A549 (cell line): Measurements from ENCODE around the gene RNF133. TPM values are rescaled to one million over a fixed set of nuclear protein-coding genes. Genes with fewer than 3 reads are reported as not detected.
"Not testable (repeated sequence)": the region's sequence is repeated elsewhere in the genome, so short reads cannot be mapped to it uniquely, and the experiment has no call there.

Experiments
- ATAC-seq, 2 experiments: fragments of 200-7000 bp in 1 of 2; fragments of >200 bp in 1 of 2; cut with Nextera tagmentation in 1 of 2; cut with Tn5 transposase in 1 of 2; 3 replicates each; pipeline versions ENCODE4 v1.8.0 to v1.9.1; 2018 to 2020; ENCODE audit warnings: mild to moderate bottlenecking in 1 of 2, moderate library complexity in 1 of 2
- CTCF ChIA-PET: fragments of 300-600 bp; sonication (Branson Sonifier 250); formaldehyde crosslinking; extraction: SDS; loops from one replicate; lab custom pipeline; 2021; ENCODE audit warnings: antibody characterized with exemption, inconsistent platforms; lab: Yijun Ruan, JAX
- POLR2A ChIA-PET: fragments of 350-600 bp; formaldehyde crosslinking; extraction: SDS; loops from one replicate; lab custom pipeline; 2021; ENCODE audit warnings: antibody characterized with exemption, inconsistent platforms; lab: Yijun Ruan, JAX
- DNase-seq, 2 experiments: peaks; one replicate each; pipeline versions ENCODE4 v3.0.0 to v3.0.0-alpha.2; 2011 to 2016; ENCODE audit warnings: low read depth in 1 of 2, low spot score in 1 of 2
- FAIRE-seq: peaks from 2 replicates; lab custom pipeline; 2011; peaks lifted over from hg19 to GRCh38; lab: Jason Lieb, UNC
- H3K27ac ChIP-seq, 2 experiments: fragments of >200 bp; sonication (Bioruptor Twin); formaldehyde crosslinking; 3 replicates each; pipeline ENCODE4 v1.5.1; 2016 to 2017
- H3K4me1 ChIP-seq: fragments of >200 bp; sonication (Bioruptor Twin); formaldehyde crosslinking; 3 replicates; pipeline ENCODE4 v1.6.1; 2016
- H3K4me2 ChIP-seq: fragments of >200 bp; sonication (Bioruptor Twin); formaldehyde crosslinking; 3 replicates; pipeline ENCODE4 v1.6.1; 2016
- H3K4me3 ChIP-seq: fragments of >200 bp; sonication (Bioruptor Twin); formaldehyde crosslinking; 3 replicates; pipeline ENCODE4 v1.5.1; 2016
- H3K9me3 ChIP-seq: fragments of >200 bp; sonication (Bioruptor Twin); formaldehyde crosslinking; 3 replicates; pipeline ENCODE4 v1.6.1; 2016
- BHLHE40 ChIP-seq: IDR thresholded peaks from 2 replicates; pipeline ENCODE4 v1.6.1; 2012; ENCODE audit warnings: low read depth, low read length, inconsistent platforms
- CBX2 ChIP-seq: fragments of 200-600 bp; sonication (generic); IDR thresholded peaks from 2 replicates; pipeline ENCODE4 v1.6.1; 2016; ENCODE audit warnings: low read depth, mild to moderate bottlenecking, borderline replicate concordance
- CHD2 ChIP-seq: fragments of 150-350 bp; IDR thresholded peaks from 2 replicates; pipeline ENCODE4 v1.6.1; 2014; ENCODE audit warnings: low read length; ENCODE audit not compliant: partially characterized antibody
- CTCF ChIP-seq: fragments of >200 bp; sonication (Bioruptor Twin); formaldehyde crosslinking; IDR thresholded peaks from 3 replicates; pipeline ENCODE4 v1.5.1; 2016
- FOSL2 ChIP-seq, 2 experiments: fragments of 450-650 bp in 1 of 2; fragments of >200 bp in 1 of 2; sonication (Bioruptor Twin) in 1 of 2; formaldehyde crosslinking; IDR thresholded peaks; 2 replicates each; pipeline versions ENCODE4 v1.5.0 to v1.6.1; 2016 to 2020; ENCODE audit warnings: mild to moderate bottlenecking in 1 of 2, moderate library complexity in 1 of 2
- JUN ChIP-seq, 2 experiments: fragments of >200 bp; sonication (Bioruptor Twin); formaldehyde crosslinking; IDR thresholded peaks; 2 replicates in 1 of 2; 3 replicates in 1 of 2; pipeline ENCODE4 v1.6.1; 2016 to 2017
- MYC ChIP-seq: IDR thresholded peaks from 2 replicates; pipeline ENCODE4 v1.6.1; 2012; ENCODE audit warnings: mild to moderate bottlenecking, inconsistent platforms, low read length, improper control_type of control experiment, borderline replicate concordance
- NFE2L2 ChIP-seq: fragments of 150-350 bp; conservative IDR thresholded peaks from 2 replicates; pipeline ENCODE4 v1.6.1; 2014; ENCODE audit warnings: low read length
- NPAS2 ChIP-seq: fragments of 250-450 bp; sonication (Bioruptor Pico); IDR thresholded peaks from 2 replicates; pipeline ENCODE4 v1.8.0; 2022; ENCODE audit warnings: mild to moderate bottlenecking, moderate library complexity, borderline replicate concordance
- PBX3 ChIP-seq: IDR thresholded peaks from 2 replicates; pipeline ENCODE4 v1.6.1; 2012
- PHF8 ChIP-seq: fragments of 200-600 bp; sonication (generic); IDR thresholded peaks from 2 replicates; pipeline ENCODE4 v1.6.1; 2016; ENCODE audit warnings: low read depth, mild to moderate bottlenecking, antibody characterized with exemption, moderate library complexity, borderline replicate concordance
- RARB ChIP-seq: fragments of 250-450 bp; sonication (Bioruptor Pico); IDR thresholded peaks from 2 replicates; pipeline ENCODE4 v1.8.0; 2021; ENCODE audit warnings: mild to moderate bottlenecking, moderate library complexity
- RCOR1 ChIP-seq: fragments of 150-350 bp; IDR thresholded peaks from 2 replicates; pipeline ENCODE4 v1.6.1; 2014; ENCODE audit warnings: antibody characterized with exemption, low read length, low read depth
- SMC3 ChIP-seq: fragments of >200 bp; sonication (Bioruptor Twin); formaldehyde crosslinking; IDR thresholded peaks from 3 replicates; pipeline ENCODE4 v1.6.1; 2018; ENCODE audit warnings: inconsistent platforms
- SREBF2 ChIP-seq: fragments of 450-650 bp; IDR thresholded peaks from 2 replicates; pipeline ENCODE4 v1.6.1; 2014; ENCODE audit warnings: mild to moderate bottlenecking, moderate library complexity
- TFCP2L1 ChIP-seq: fragments of 250-450 bp; sonication (Bioruptor Pico); IDR thresholded peaks from 2 replicates; pipeline ENCODE4 v1.5.0; 2021; ENCODE audit warnings: mild to moderate bottlenecking
- USF2 ChIP-seq: fragments of 450-650 bp; IDR thresholded peaks from 2 replicates; pipeline ENCODE4 v1.6.1; 2014; ENCODE audit warnings: antibody characterized with exemption
- WGBS: methylation state at CpG from one replicate; pipeline ENCODE4 v1.1.6; 2017; ENCODE audit errors: missing lambda C conversion rate; 5-methylcytosine and 5-hydroxymethylcytosine counted together
- polyA plus RNA-seq, 4 experiments: library from polyadenylated mRNA; depleted of rRNA in 3 of 4; stranded (reverse); fragments of >200 nt; fragmentation: RNase III in 1 of 4; extraction: RNeasy Plus Mini Kit Qiagen cat#74134 plus additional on column Dnase treatment in 1 of 4; gene quantifications; 2 replicates in 3 of 4; 3 replicates in 1 of 4; pipeline ENCODE4 v1.2.3, GENCODE V29; 2011 to 2017
- TF ChIP-seq, protein P1 (sequence below): fragments of 150-350 bp; IDR thresholded peaks from 2 replicates; pipeline ENCODE4 v1.6.1; 2014; ENCODE audit warnings: low read depth, mild to moderate bottlenecking, low read length

Gene RNF133
- polyA plus RNA-seq, 2 of the 4 experiments (the other 2 are of a cell fraction): not detected

DNA sequence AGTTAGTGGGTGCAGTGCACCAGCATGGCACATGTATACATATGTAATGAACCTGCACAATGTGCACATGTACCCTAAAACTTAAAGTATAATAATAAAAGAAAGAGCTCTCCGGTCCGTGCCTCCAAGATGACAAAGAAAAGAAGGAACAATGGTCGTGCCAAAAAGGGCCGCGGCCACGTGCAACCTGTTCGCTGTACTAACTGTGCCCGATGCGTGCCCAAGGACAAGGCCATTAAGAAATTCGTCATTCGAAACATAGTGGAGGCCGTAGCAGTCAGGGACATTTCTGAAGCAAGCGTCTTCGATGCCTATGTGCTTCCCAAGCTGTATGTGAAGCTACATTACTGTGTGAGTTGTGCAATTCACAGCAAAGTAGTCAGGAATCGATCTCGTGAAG is 17.7 kb downstream of the RNF133 start:
- CTCF ChIA-PET: interaction anchor here (1.1 kb wide), 1 partner anchor 11 kb away, joined by 3 read pairs; no protein-coding TSS in a partner anchor
- 61% methylated on average over 16 of the region's 16 CpGs for WGBS
- H3K4me1 ChIP-seq, FAIRE-seq, DNase-seq, H3K4me2 ChIP-seq, POLR2A ChIA-PET, ATAC-seq, H3K27ac ChIP-seq, H3K4me3 ChIP-seq, H3K9me3 ChIP-seq: not testable (repeated sequence)

GRCh38 chr7:122679813-122680212 is 19.1 kb downstream of the RNF133 start:
- CTCF ChIA-PET: no interaction called here

DNA sequence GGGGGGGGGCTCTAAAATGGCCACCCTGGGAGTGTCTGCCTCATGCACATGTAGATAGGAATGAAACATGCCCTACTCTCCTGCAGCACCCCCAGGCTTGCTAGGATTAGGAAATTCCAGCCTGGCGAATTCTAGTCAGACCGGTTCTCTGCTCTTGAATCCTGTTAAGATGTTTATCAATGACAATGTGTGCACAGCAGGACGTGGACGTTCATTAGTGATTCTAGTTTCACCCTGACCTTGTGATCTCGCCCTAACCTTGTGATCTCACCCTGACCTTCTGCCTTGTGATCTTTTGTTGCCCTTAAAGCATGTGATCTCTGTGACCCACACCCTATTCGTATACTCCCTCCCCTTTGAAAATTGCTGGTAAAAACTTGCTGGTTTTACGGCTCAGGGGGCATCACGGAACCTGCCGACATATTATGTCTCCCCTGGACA is 19.6 kb downstream of the RNF133 start:
- H3K27ac ChIP-seq, H3K4me3 ChIP-seq, ATAC-seq, CTCF ChIA-PET, H3K9me3 ChIP-seq, FAIRE-seq, H3K4me1 ChIP-seq, POLR2A ChIA-PET: not testable (repeated sequence)
- peak overlapping the region; percentile 30; the same call in 2 of the 3 replicates for H3K4me2 ChIP-seq
- peak in 1 of 2 experiments; percentile 6 for DNase-seq
- 23% methylated on average over 9 of the region's 9 CpGs for WGBS

More at GRCh38 chr7:122679813-122680212, 19.1 kb downstream of the RNF133 start:
- 6% methylated on average over 1 of the region's 1 CpG for WGBS
- H3K4me1 ChIP-seq: no peaks in the 10 kb centered on the region
- H3K4me2 ChIP-seq: 0 out of 3 replicates have a peak overlapping the region, but pooled peaks have one; percentile 30
- no peak for TF ChIP-seq RCOR1
- no peak for TF ChIP-seq RARB (CRISPR knock-in tag)
- TF ChIP-seq CBX2: no peak
- H3K4me3 ChIP-seq: no peak overlapping the region
- DNase-seq: no peak
- H3K27ac ChIP-seq: no peak overlapping the region
- H3K9me3 ChIP-seq: no peaks in the 10 kb centered on the region
- FAIRE-seq: no peak
- ATAC-seq: no peak
- POLR2A ChIA-PET: no interaction called here

- H3K4me2 ChIP-seq: no peak overlapping the region
- no peak overlapping the region for H3K27ac ChIP-seq
- POLR2A ChIA-PET: no interaction called here
- WGBS: 0% methylated on average over 1 of the region's 1 CpG
- CTCF ChIA-PET: interaction anchor here (0.6 kb wide), 1 partner anchor 430 kb away, joined by 3 read pairs; no protein-coding TSS in a partner anchor
- H3K4me1 ChIP-seq: no peaks in the 10 kb centered on the region
- FAIRE-seq: no peak
- H3K4me3 ChIP-seq: no peak overlapping the region
- TF ChIP-seq SMC3 (no peak), JUN (IDR thresholded peaks at IDR 0.05) (no peak), FOSL2 (IDR thresholded peaks at IDR 0.05) (no peak), FOSL2 (CRISPR knock-in tag; IDR thresholded peaks at IDR 0.05) (no peak), BHLHE40 (no peak), CHD2 (no peak), RCOR1 (no peak), USF2 (no peak), SREBF2 (no peak), NFE2L2 (no peak), PBX3 (no peak), PHF8 (no peak), NPAS2 (CRISPR knock-in tag) (no peak), TFCP2L1 (CRISPR knock-in tag) (no peak), MYC (no peak), CTCF (no peak)
- TF ChIP-seq, protein P1, sequence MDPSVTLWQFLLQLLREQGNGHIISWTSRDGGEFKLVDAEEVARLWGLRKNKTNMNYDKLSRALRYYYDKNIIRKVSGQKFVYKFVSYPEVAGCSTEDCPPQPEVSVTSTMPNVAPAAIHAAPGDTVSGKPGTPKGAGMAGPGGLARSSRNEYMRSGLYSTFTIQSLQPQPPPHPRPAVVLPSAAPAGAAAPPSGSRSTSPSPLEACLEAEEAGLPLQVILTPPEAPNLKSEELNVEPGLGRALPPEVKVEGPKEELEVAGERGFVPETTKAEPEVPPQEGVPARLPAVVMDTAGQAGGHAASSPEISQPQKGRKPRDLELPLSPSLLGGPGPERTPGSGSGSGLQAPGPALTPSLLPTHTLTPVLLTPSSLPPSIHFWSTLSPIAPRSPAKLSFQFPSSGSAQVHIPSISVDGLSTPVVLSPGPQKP: no peak
- TF ChIP-seq, all 56 proteins: peak for 0
- no peaks in the 10 kb centered on the region for H3K9me3 ChIP-seq
- no peak for DNase-seq
- no peak for ATAC-seq
These were observed 21.8 kb downstream of the RNF133 start for GRCh38 chr7:122677149-122677548.
